Dermis microvascular lymphatic vessel endothelial cell (primary cell): ENCODE results near the gene OR4F3. TPM values are rescaled to one million over a fixed set of nuclear protein-coding genes. Genes with fewer than 3 reads are reported as not detected.
"Not testable (repeated sequence)": the region's sequence is repeated elsewhere in the genome, so short reads cannot be mapped to it uniquely, and the experiment has no call there.

ENCODE experiments used
- DNase-seq, 2 donors: peaks; one replicate each; pipeline versions ENCODE4 v3.0.0 to v3.0.0-alpha.2; 2010; ENCODE audit warnings: low read depth in 2 of 2
- total RNA-seq: library from RNA; depleted of rRNA; stranded (reverse); fragments of >200 nt; gene quantifications from 2 replicates; pipeline ENCODE4 v1.2.1, GENCODE V29; 2014

The OR4F3 gene
- total RNA-seq: not detected in 2 replicates

- DNase-seq: not testable (repeated sequence)
Measured at GRCh38 chr5:181366968-181367367, at the start of gene OR4F3. TSS of gene OR4F3 (plus strand) at chr5:181367268.

Other genes starting within 250 kb of the OR4F3 start
- gene OR2V1, start 236.1 kb upstream of the OR4F3 start, total RNA-seq: under 0.01 TPM in 1 of 2 replicates, not detected in the other
- gene OR2V2, start 219.7 kb upstream of the OR4F3 start, total RNA-seq: not detected in 2 replicates
- gene TRIM7, start 162.1 kb upstream of the OR4F3 start, total RNA-seq: 2.1 and 7.6 TPM in 2 replicates
- 8.2 and 9.1 TPM in 2 replicates for gene TRIM41, start 144.0 kb upstream of the OR4F3 start, total RNA-seq
- gene RACK1, start 123.4 kb upstream of the OR4F3 start, total RNA-seq: 4,943 and 6,849 TPM in 2 replicates
- gene TRIM52, start 106.1 kb upstream of the OR4F3 start, total RNA-seq: 3.3 and 5.8 TPM in 2 replicates